Keratinocyte (primary cell): ENCODE measurements around the gene NBEA. TPM values are rescaled to one million over a fixed set of nuclear protein-coding genes. Genes with fewer than 3 reads are reported as not detected.
A peak's percentile ranks its signal among the peaks of the same experiment; 100 is the strongest.

Experiments
- DNase-seq: peaks from one replicate; pipeline ENCODE4 v3.0.0-alpha.2; 2011; ENCODE audit warnings: low read depth, missing footprints, low spot score
- FAIRE-seq: peaks from 2 replicates; lab custom pipeline; 2011; peaks lifted over from hg19 to GRCh38; lab: Jason Lieb, UNC
- H2AFZ ChIP-seq: 2 replicates; pipeline ENCODE4 v1.6.0; 2012; ENCODE audit warnings: low read length, control low read depth, inconsistent platforms; ENCODE audit not compliant: control insufficient read depth
- H3K27ac ChIP-seq: 2 replicates; pipeline ENCODE4 v1.5.1; 2011; ENCODE audit warnings: low read length; ENCODE audit not compliant: control insufficient read depth, insufficient read depth
- H3K27me3 ChIP-seq: 3 replicates; pipeline ENCODE4 v1.6.0; 2011; ENCODE audit warnings: low read length; ENCODE audit not compliant: control insufficient read depth, insufficient read depth; ENCODE audit errors: extremely low read depth
- H3K36me3 ChIP-seq, 2 experiments: 2 replicates in 1 of 2; 3 replicates in 1 of 2; pipeline ENCODE4 v1.5.1; 2011; ENCODE audit warnings: low read length in 2 of 2, mild to moderate bottlenecking in 1 of 2; ENCODE audit not compliant: control insufficient read depth in 2 of 2, insufficient read depth in 2 of 2; ENCODE audit errors: extremely low read depth in 1 of 2
- H3K4me1 ChIP-seq: 3 replicates; pipeline ENCODE4 v1.5.1; 2011; ENCODE audit warnings: low read length; ENCODE audit not compliant: control insufficient read depth, insufficient read depth; ENCODE audit errors: extremely low read depth
- H3K4me2 ChIP-seq: 3 replicates; pipeline ENCODE4 v1.6.0; 2011; ENCODE audit warnings: low read depth, low read length; ENCODE audit not compliant: control insufficient read depth, insufficient read depth; ENCODE audit errors: extremely low read depth
- H3K4me3 ChIP-seq, 3 experiments: fragments of 200-600 bp in 1 of 3; sonication (generic) in 1 of 3; 2 replicates in 2 of 3; 3 replicates in 1 of 3; pipeline ENCODE4 v1.5.1; 2011 to 2016; ENCODE audit warnings: low read length in 3 of 3, mild to moderate bottlenecking in 3 of 3, control low read depth in 2 of 3, inconsistent platforms in 1 of 3, low read depth in 1 of 3, mixed read lengths in 1 of 3, mixed run types in 1 of 3, moderate library complexity in 1 of 3; ENCODE audit not compliant: control insufficient read depth in 2 of 3, insufficient read depth in 2 of 3; ENCODE audit errors: extremely low read depth in 1 of 3
- H3K79me2 ChIP-seq: 2 replicates; pipeline ENCODE4 v1.6.0; 2012; ENCODE audit warnings: low read length; ENCODE audit not compliant: control insufficient read depth, insufficient read depth
- H3K9ac ChIP-seq: 3 replicates; pipeline ENCODE4 v1.6.0; 2011; ENCODE audit warnings: low read length; ENCODE audit not compliant: control insufficient read depth, insufficient read depth; ENCODE audit errors: extremely low read depth
- H3K9me1 ChIP-seq: 3 replicates; pipeline ENCODE4 v1.6.0; 2011; ENCODE audit warnings: low read length; ENCODE audit not compliant: control insufficient read depth, insufficient read depth; ENCODE audit errors: extremely low read depth
- H3K9me3 ChIP-seq: 2 replicates; pipeline ENCODE4 v1.5.1; 2012; ENCODE audit warnings: low read depth, low read length; ENCODE audit not compliant: control insufficient read depth
- H4K20me1 ChIP-seq: 3 replicates; pipeline ENCODE4 v1.6.0; 2011; ENCODE audit warnings: low read length; ENCODE audit not compliant: control insufficient read depth, insufficient read depth; ENCODE audit errors: extremely low read depth
- CTCF ChIP-seq, 3 experiments: IDR thresholded peaks in 1 of 3; conservative IDR thresholded peaks in 1 of 3; optimal IDR thresholded peaks in 1 of 3; 2 replicates in 2 of 3; 3 replicates in 1 of 3; pipeline versions ENCODE3 to v1.5.1; 2011; ENCODE audit warnings: low read length in 3 of 3, mild to moderate bottlenecking in 3 of 3, moderate library complexity in 2 of 3, control low read depth in 1 of 3, inconsistent platforms in 1 of 3; ENCODE audit not compliant: insufficient read depth in 2 of 3; ENCODE audit errors: extremely low read depth in 1 of 3
- EZH2 ChIP-seq: IDR thresholded peaks from one replicate; pipeline ENCODE4 v1.6.1; 2012; ENCODE audit warnings: inconsistent platforms, mild to moderate bottlenecking, low read length, moderate library complexity
- dilution Hi-C: fragments of 300-500 bp; cut with MboI; formaldehyde crosslinking; loops from one replicate; pipeline ENCODE4 v1.7.0; 2020; ENCODE audit warnings: low sequenced_read_pairs; ENCODE audit not compliant: extremely low pct_ligation_motif_present
- polyA plus RNA-seq, 5 experiments: library from polyadenylated mRNA; depleted of rRNA in 3 of 5; stranded (reverse) in 3 of 5; stranded (forward) in 1 of 5; unstranded in 1 of 5; fragments of >200 nt; gene quantifications; 1 replicate in 1 of 5; 2 replicates in 3 of 5; 3 replicates in 1 of 5; pipeline versions ENCODE4 v1.2.1 to v1.2.3, GENCODE V29; 2011 to 2012; ENCODE audit warnings: missing spikeins in 2 of 5, low read depth in 1 of 5, low replicate concordance in 1 of 5

NBEA gene
- polyA plus RNA-seq, 1 donor (not counting 4 experiments of a cell fraction or from before 2014, with no cell fraction given) = 0.05 TPM

DNA sequence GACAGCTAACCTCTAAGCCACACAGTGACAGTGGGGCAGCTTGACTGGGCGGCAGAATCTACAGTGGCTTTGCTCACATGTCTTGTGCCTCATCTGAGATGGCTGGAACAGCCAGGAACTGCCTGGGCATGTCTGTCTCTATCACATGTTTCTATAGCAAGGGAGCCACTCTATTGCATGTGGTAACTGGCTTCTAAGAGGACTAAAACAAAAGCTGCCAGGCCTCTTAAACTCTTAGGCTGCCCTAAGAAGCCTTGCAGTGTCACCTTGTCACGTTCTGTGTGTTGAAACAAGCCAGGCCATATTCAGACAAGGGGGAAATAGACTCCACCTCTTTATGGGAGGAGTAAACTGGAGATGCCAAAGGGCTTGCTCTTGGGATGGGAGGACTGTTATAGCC lies 657.3 kb downstream of the NBEA start:
- Histone ChIP-seq H3K9ac (no peak overlapping the region), H3K27ac (no peak overlapping the region), H3K9me3 (no peaks in the 10 kb centered on the region), H3K9me1 (no peaks in the 10 kb centered on the region), H3K4me1 (no peaks in the 10 kb centered on the region), H3K36me3 (no peaks in the 10 kb centered on the region), H4K20me1 (no peaks in the 10 kb centered on the region), H3K4me2 (no peak overlapping the region), H3K79me2 (no peaks in the 10 kb centered on the region), H2AFZ (peak overlapping the region; percentile 51), H3K27me3 (no peaks in the 10 kb centered on the region), H3K4me3 (no peak overlapping the region)
- TF ChIP-seq EZH2 = no peak
- no peak for TF ChIP-seq CTCF (optimal IDR thresholded peaks at IDR 0.05 in 1 of 3, IDR thresholded peaks at IDR 0.05 in 1 of 3, conservative IDR thresholded peaks at IDR 0.05 in 1 of 3; ENCODE audit: extremely low read depth in 1 of 3, insufficient read depth in 2 of 3, low read length in 3 of 3)
- dilution Hi-C loops = no loop called here
- DNase-seq (no peak), FAIRE-seq (no peak)

DNA sequence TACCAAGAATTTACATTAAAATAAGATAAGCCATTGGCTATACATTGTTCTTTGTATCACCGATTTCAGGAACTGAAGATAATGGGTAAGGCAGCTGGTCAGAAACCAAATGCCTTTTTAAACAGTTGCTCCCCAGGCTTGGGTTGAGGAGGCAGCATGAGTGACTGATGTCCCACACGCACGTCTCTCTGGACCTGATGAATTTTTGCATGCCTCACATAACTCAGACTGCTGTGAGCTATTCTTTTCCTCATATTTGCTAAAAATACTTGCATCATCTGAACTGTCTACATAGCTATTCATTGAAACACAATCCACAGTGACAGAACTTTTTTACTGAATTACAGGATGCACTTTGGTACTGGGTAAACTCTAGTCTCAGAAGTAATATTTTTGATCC lies 658.1 kb downstream of the NBEA start:
- Histone ChIP-seq H3K27ac (no peak overlapping the region), H2AFZ (no peak overlapping the region), H3K9me3 (no peaks in the 10 kb centered on the region), H3K27me3 (no peaks in the 10 kb centered on the region), H3K9me1 (no peaks in the 10 kb centered on the region), H3K9ac (no peak overlapping the region), H3K79me2 (no peaks in the 10 kb centered on the region), H3K4me3 (no peak overlapping the region), H3K36me3 (no peaks in the 10 kb centered on the region), H3K4me2 (no peak overlapping the region), H3K4me1 (no peaks in the 10 kb centered on the region), H4K20me1 (no peaks in the 10 kb centered on the region)
- no peak for TF ChIP-seq EZH2
- no peak for TF ChIP-seq CTCF (optimal IDR thresholded peaks at IDR 0.05 in 1 of 3, IDR thresholded peaks at IDR 0.05 in 1 of 3, conservative IDR thresholded peaks at IDR 0.05 in 1 of 3; ENCODE audit: extremely low read depth in 1 of 3, insufficient read depth in 2 of 3, low read length in 3 of 3)
- FAIRE-seq (no peak), DNase-seq (no peak)
- dilution Hi-C loops = no loop called here
